ENCODE results near the gene NUAK1.

- no peak for TF ChIP-seq CTCF (IDR thresholded peaks at IDR 0.05; ENCODE audit: low read depth, low read length)
- no peak for TF ChIP-seq EZH2phosphoT487 (IDR thresholded peaks at IDR 0.05; ENCODE audit: low read depth)
Measured at GRCh38 chr12:106023039-106023438, 115.7 kb downstream of the NUAK1 start.

All from OCI-LY3 (cell line).